Astrocyte of the cerebellum (primary cell): ENCODE results near the gene SH3RF3.

Experiments used
- DNase-seq: peaks from one replicate; pipeline ENCODE4 v3.0.0-alpha.2; 2011; ENCODE audit warnings: low read depth
- H3K4me3 ChIP-seq: 2 replicates; pipeline ENCODE4 v1.5.1; 2011; ENCODE audit warnings: mild to moderate bottlenecking, low read depth, low read length, moderate library complexity
- in situ Hi-C: cut with HindIII; loops from 2 replicates; pipeline ENCODE4 v1.10.0; 2017; ENCODE audit warnings: low sequenced_read_pairs
- TF ChIP-seq, protein P1 (sequence below): IDR thresholded peaks from 2 replicates; pipeline ENCODE4 v1.5.1; 2012; ENCODE audit warnings: low read length, low read depth, moderate library complexity, mild to moderate bottlenecking; ENCODE audit errors: missing control alignments

Gene SH3RF3

DNA sequence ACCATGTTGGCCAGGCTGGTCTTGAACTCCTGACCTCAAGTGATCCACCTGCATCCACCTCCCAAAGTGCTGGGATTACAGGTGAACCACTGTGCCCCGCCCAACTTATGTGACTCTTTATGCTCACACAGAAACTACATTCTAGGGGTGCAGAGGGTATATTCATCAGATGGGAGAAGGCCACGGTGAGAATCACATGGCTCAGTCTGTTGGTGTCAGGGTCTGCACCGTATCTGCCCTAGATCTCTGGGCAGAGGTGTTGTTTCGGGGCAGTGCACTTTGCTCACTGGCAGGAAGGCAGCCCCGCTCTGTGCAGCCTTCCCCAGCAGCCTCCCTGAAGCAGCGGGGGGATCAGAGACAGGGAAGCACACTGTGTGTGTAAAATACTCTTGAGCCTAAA, 76.4 kb downstream of the SH3RF3 start:
- H3K4me3 ChIP-seq = no peak overlapping the region
- TF ChIP-seq, protein P1, sequence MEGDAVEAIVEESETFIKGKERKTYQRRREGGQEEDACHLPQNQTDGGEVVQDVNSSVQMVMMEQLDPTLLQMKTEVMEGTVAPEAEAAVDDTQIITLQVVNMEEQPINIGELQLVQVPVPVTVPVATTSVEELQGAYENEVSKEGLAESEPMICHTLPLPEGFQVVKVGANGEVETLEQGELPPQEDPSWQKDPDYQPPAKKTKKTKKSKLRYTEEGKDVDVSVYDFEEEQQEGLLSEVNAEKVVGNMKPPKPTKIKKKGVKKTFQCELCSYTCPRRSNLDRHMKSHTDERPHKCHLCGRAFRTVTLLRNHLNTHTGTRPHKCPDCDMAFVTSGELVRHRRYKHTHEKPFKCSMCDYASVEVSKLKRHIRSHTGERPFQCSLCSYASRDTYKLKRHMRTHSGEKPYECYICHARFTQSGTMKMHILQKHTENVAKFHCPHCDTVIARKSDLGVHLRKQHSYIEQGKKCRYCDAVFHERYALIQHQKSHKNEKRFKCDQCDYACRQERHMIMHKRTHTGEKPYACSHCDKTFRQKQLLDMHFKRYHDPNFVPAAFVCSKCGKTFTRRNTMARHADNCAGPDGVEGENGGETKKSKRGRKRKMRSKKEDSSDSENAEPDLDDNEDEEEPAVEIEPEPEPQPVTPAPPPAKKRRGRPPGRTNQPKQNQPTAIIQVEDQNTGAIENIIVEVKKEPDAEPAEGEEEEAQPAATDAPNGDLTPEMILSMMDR = no peak
- no peak for DNase-seq
- in situ Hi-C loops = no loop called here

DNA sequence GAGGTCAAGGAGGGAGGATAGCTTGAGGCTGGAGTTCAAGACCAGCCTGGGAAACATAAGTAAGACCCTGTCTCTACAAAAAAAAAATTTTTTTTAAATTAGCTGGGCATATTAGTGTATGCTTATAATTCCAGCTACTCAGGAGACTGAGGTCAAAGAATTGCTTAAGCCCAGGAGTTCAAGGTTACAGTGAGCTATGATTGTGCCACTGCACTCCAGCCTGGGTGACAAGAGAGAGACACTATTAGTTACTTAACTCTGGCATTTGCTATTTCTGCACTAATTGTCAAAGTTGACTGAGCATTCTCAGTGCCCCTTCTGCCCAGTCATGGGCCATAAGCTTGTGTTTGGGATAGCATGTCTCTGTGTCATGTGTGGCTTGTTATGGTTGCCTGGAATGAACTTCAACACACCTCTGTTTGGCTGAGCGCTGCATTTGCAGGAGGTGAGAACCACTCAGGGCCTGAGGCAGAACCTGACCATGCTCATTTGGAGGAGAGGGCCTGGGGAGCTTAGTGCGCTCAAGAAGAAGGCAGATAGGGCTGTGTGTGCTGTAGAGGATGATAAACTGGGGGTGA, 77.7 kb downstream of the SH3RF3 start:
- H3K4me3 ChIP-seq = no peak overlapping the region
- no peak for DNase-seq
- in situ Hi-C loops = no loop called here
- TF ChIP-seq, protein P1 = no peak

DNA sequence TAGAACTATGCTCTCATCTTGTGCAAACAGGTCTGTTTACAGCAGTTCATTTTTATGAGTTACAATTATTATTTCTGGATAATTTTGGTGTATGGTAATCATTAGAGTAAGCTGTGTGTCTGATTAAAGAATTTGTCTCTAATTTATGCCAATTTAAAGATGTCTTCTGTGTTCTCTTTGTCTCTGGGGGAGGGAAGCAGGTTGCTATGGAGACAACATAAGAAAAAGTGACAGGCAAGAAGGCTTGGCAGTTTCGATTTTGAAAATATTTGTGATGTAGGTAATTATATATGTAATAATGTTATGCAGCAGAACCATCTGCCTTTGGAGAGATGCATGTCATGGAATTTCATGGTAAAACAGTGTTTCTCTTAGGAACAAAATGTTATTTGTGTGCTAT, 78.2 kb downstream of the SH3RF3 start:
- no peak overlapping the region for H3K4me3 ChIP-seq
- TF ChIP-seq, protein P1 = no peak
- in situ Hi-C loops = no loop called here
- DNase-seq = no peak

DNA sequence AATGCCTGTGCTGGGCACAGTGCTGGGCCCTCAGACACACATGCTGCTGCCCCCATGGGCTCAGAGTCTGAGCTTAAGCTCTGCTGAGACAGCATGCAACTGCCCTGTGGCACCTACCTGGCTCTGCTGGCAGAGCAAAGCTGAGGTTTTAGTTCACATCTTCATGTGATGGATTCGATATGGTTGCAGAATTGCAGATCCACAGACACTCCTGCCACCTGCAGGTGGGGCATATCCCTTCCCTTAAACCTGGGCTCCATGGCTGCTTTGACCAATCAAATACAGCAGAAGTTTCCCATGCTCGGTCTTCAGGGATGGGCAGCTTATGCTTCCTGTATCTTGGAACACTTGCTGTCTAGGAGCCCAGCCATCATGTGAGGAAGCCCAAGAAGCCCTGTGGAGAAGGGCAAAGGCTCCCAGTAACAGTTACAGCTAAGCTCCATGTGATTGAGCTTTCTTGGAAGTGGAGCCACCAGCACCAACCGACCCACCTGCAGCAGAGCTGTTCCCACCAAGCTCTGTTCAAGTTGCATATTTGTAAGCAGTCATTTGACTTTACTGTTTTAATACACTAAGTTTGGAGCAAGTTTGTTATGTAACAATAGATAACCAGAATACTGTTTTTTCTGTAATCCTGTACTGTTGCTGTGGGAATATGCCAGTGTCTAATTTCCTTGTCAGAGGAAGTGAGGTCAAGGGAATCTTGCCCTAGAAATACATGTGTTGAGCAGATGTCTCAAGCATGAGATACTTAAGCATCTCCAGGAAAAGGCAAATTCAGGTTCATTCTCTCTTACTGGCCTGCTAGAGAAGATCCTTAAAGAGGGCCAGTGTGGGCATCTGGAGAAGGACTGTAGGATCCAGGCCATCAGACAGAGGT, 79.3 kb downstream of the SH3RF3 start:
- H3K4me3 ChIP-seq = no peak overlapping the region
- DNase-seq = no peak
- in situ Hi-C loops = no loop called here
- TF ChIP-seq, protein P1 = no peak

DNA sequence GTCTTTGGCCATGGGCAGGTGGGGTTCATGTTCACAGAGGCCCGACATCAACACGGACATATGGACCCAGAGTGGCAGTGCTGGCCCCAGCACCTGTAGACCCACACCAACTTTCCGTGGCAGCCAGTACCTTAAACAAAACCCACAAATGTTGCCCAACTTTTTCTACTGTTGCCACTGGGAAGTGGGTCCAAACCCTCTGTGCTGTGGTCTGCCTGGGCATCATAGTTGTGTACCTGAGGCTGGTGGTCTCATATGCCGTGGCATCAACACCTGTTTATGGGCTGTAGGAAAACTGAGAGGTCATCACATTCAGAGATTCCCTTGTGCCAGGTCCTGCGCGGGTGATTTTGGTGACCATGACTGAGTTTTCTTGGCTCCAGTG, 79.9 kb downstream of the SH3RF3 start:
- in situ Hi-C loops = no loop called here
- no peak overlapping the region for H3K4me3 ChIP-seq
- TF ChIP-seq, protein P1 = no peak
- no peak for DNase-seq

DNA sequence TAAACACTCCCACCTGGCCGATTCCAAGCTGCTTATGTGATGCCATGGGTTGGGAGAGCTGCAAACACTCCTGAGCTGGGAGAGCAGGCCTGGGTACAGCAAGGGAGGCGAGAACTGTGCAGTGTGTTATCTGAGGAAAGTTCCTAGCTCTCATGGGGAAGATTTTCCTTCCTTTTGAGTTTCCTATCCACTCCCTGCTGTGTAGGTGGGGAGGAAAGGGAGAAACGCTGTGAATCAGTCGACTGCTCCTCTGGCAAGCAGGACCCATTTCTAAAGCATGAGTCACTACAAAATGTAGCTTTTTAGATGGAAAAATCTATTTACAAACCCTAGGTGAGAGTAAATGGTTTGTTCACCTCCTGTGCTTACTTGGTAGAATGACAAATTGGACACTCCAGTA, 80.4 kb downstream of the SH3RF3 start:
- in situ Hi-C loops = no loop called here
- peak; percentile 52 for DNase-seq
- H3K4me3 ChIP-seq = no peak overlapping the region
- TF ChIP-seq, protein P1 = no peak
